Hepatocyte (in vitro differentiated cells): Measurements from ENCODE around the gene CDK16. TPM values are rescaled to one million over a fixed set of nuclear protein-coding genes. Genes with fewer than 3 reads are reported as not detected.

Experiments
- DNase-seq: peaks from one replicate; pipeline ENCODE4 v3.0.0-alpha.2; 2016; ENCODE audit warnings: low spot score
- H2AFZ ChIP-seq: fragments of 200-600 bp; sonication (generic); 2 replicates; pipeline ENCODE4 v1.6.0; 2016; ENCODE audit warnings: antibody characterized with exemption, mild to moderate bottlenecking
- H3K27ac ChIP-seq: fragments of 200-600 bp; sonication (generic); 2 replicates; pipeline ENCODE4 v1.5.1; 2016; ENCODE audit warnings: mild to moderate bottlenecking
- H3K27me3 ChIP-seq: fragments of 200-600 bp; sonication (generic); 2 replicates; pipeline ENCODE4 v1.6.1; 2016
- H3K36me3 ChIP-seq: fragments of 200-600 bp; sonication (generic); replicated peaks from 2 replicates; pipeline ENCODE4 v1.5.1; 2016; ENCODE audit warnings: low read depth; ENCODE audit not compliant: insufficient read depth
- H3K4me1 ChIP-seq: fragments of 200-600 bp; sonication (generic); 2 replicates; pipeline ENCODE4 v1.5.1; 2016; ENCODE audit warnings: mild to moderate bottlenecking, moderate library complexity; ENCODE audit not compliant: insufficient read depth
- H3K4me2 ChIP-seq: fragments of 200-600 bp; sonication (generic); 2 replicates; pipeline ENCODE4 v1.6.0; 2016
- H3K4me3 ChIP-seq: fragments of 200-600 bp; sonication (generic); 2 replicates; pipeline ENCODE4 v1.5.1; 2016; ENCODE audit warnings: mild to moderate bottlenecking
- H3K79me2 ChIP-seq: fragments of 200-600 bp; sonication (generic); 2 replicates; pipeline ENCODE4 v1.6.0; 2017; ENCODE audit warnings: mild to moderate bottlenecking
- H3K9me2 ChIP-seq: fragments of 200-600 bp; sonication (generic); replicated peaks from 2 replicates; pipeline ENCODE4 v1.6.0; 2017; ENCODE audit warnings: mild to moderate bottlenecking; ENCODE audit not compliant: insufficient read depth
- H3K9me3 ChIP-seq: fragments of 200-600 bp; sonication (generic); 2 replicates; pipeline ENCODE4 v1.5.1; 2016; ENCODE audit warnings: low read depth, mild to moderate bottlenecking
- H4K20me1 ChIP-seq: fragments of 200-600 bp; sonication (generic); 2 replicates; pipeline ENCODE4 v1.6.0; 2016; ENCODE audit warnings: mild to moderate bottlenecking; ENCODE audit not compliant: insufficient read depth, poor library complexity, severe bottlenecking
- EZH2 ChIP-seq: fragments of 200-600 bp; sonication (generic); IDR thresholded peaks from 2 replicates; pipeline ENCODE4 v1.6.1; 2016; ENCODE audit warnings: antibody characterized with exemption, mild to moderate bottlenecking, borderline replicate concordance
- EZH2phosphoT487 ChIP-seq: fragments of 200-600 bp; sonication (generic); IDR thresholded peaks from one replicate; pipeline ENCODE4 v1.6.1; 2018; ENCODE audit warnings: antibody characterized with exemption, mild to moderate bottlenecking, low read depth, moderate library complexity; ENCODE audit not compliant: unreplicated experiment, severe bottlenecking
- WGBS: methylation state at CpG from one replicate; pipeline ENCODE4 v1.1.6; 2016; ENCODE audit warnings: low lambda C conversion rate; ENCODE audit errors: missing lambda C conversion rate; 5-methylcytosine and 5-hydroxymethylcytosine counted together
- polyA plus RNA-seq: library from polyadenylated mRNA; unstranded; fragments of >200 nt; fragmentation: Nextera tagmentation; extraction: Ambion mirVana; gene quantifications from 2 replicates; pipeline ENCODE4 v1.2.1, GENCODE V29; 2016
- total RNA-seq: library from RNA; depleted of rRNA; stranded (reverse); fragments of >200 nt; gene quantifications from 2 replicates; pipeline ENCODE4 v1.2.3, GENCODE V29; 2014
- TF ChIP-seq, protein P1 (sequence below): fragments of 200-600 bp; sonication (generic); IDR thresholded peaks from 2 replicates; pipeline ENCODE4 v1.5.1; 2016; ENCODE audit warnings: antibody characterized with exemption, mild to moderate bottlenecking; ENCODE audit not compliant: poor library complexity

Gene CDK16
- total and polyA plus RNA-seq, 2 experiments from 2014 or later, result 130 to 190 TPM

- Histone ChIP-seq H3K36me3 (no peaks in the 10 kb centered on the region), H2AFZ (no peak overlapping the region), H3K79me2 (peaks cover 13% of the 10 kb centered on the region), H3K4me3 (no peak overlapping the region), H3K4me2 (no peak overlapping the region), H4K20me1 (peaks cover 17% of the 10 kb centered on the region), H3K4me1 (no peaks in the 10 kb centered on the region), H3K27me3 (no peaks in the 10 kb centered on the region), H3K27ac (no peak overlapping the region), H3K9me3 (no peaks in the 10 kb centered on the region), H3K9me2 (no peaks in the 10 kb centered on the region)
- no peak for TF ChIP-seq EZH2
- TF ChIP-seq, protein P1, sequence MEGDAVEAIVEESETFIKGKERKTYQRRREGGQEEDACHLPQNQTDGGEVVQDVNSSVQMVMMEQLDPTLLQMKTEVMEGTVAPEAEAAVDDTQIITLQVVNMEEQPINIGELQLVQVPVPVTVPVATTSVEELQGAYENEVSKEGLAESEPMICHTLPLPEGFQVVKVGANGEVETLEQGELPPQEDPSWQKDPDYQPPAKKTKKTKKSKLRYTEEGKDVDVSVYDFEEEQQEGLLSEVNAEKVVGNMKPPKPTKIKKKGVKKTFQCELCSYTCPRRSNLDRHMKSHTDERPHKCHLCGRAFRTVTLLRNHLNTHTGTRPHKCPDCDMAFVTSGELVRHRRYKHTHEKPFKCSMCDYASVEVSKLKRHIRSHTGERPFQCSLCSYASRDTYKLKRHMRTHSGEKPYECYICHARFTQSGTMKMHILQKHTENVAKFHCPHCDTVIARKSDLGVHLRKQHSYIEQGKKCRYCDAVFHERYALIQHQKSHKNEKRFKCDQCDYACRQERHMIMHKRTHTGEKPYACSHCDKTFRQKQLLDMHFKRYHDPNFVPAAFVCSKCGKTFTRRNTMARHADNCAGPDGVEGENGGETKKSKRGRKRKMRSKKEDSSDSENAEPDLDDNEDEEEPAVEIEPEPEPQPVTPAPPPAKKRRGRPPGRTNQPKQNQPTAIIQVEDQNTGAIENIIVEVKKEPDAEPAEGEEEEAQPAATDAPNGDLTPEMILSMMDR, result no peak
- no peak for TF ChIP-seq EZH2phosphoT487
- DNase-seq, result no peak
- WGBS, result 99% methylated on average over 17 of the region's 19 CpGs
Measured at GRCh38 chrX:47226531-47227333, 8.3 kb downstream of the CDK16 start.

GRCh38 chrX:47227334-47227583 is 8.8 kb downstream of the CDK16 start:
- WGBS, result 96% methylated on average over 9 of the region's 9 CpGs
- peaks cover 11% of the 10 kb centered on the region for H4K20me1 ChIP-seq
- H3K9me2 ChIP-seq, result no peaks in the 10 kb centered on the region
- H3K9me3 ChIP-seq, result no peaks in the 10 kb centered on the region
- no peak for DNase-seq
- peaks cover 5% of the 10 kb centered on the region for H3K4me1 ChIP-seq
- H3K36me3 ChIP-seq, result no peaks in the 10 kb centered on the region
- H3K79me2 ChIP-seq, result peaks cover 8% of the 10 kb centered on the region
- no peaks in the 10 kb centered on the region for H3K27me3 ChIP-seq
- no peak overlapping the region for H3K27ac ChIP-seq
- no peak overlapping the region for H2AFZ ChIP-seq
- H3K4me2 ChIP-seq, result no peak overlapping the region
- no peak for TF ChIP-seq EZH2
- TF ChIP-seq, protein P1, result no peak
- TF ChIP-seq EZH2phosphoT487, result no peak
- H3K4me3 ChIP-seq, result no peak overlapping the region

GRCh38 chrX:47228550-47229270 is 10.2 kb downstream of the CDK16 start:
- Histone ChIP-seq H4K20me1 (peaks cover 2% of the 10 kb centered on the region), H3K9me2 (no peaks in the 10 kb centered on the region), H3K9me3 (no peaks in the 10 kb centered on the region), H3K79me2 (peaks cover under 1% of the 10 kb centered on the region), H3K4me1 (peaks cover 9% of the 10 kb centered on the region), H3K4me3 (no peak overlapping the region), H3K27ac (no peak overlapping the region), H2AFZ (no peak overlapping the region), H3K4me2 (no peak overlapping the region), H3K27me3 (no peaks in the 10 kb centered on the region), H3K36me3 (no peaks in the 10 kb centered on the region)
- TF ChIP-seq EZH2phosphoT487 (no peak), EZH2 (no peak)
- TF ChIP-seq, protein P1, result no peak
- 96% methylated on average over 12 of the region's 12 CpGs for WGBS
- DNase-seq, result no peak
